Subcutaneous adipose tissue (tissue), 4 donors: ENCODE data around the gene ETS2. TPM values are rescaled to one million over a fixed set of nuclear protein-coding genes. Genes with fewer than 3 reads are reported as not detected.

Experiments used
- CTCF ChIP-seq: fragments of 450-650 bp; IDR thresholded peaks from one replicate; pipeline ENCODE4 v1.5.1; 2016; ENCODE audit warnings: low read depth, mild to moderate bottlenecking, control low read depth, antibody characterized with exemption, moderate library complexity
- total RNA-seq, 4 donors: library from RNA; depleted of rRNA; stranded (reverse); fragments of >200 nt; gene quantifications; one replicate each; pipeline ENCODE4 v1.1.0, GENCODE V29; 2016

Gene ETS2
- total RNA-seq, 4 donors from 2014 or later: 53.5 to 68.7 (median 56.0) TPM

GRCh38 chr21:38861056-38861455 is 55.3 kb downstream of the ETS2 start:
- no peak for TF ChIP-seq CTCF

GRCh38 chr21:38861989-38862683 is 56.4 kb downstream of the ETS2 start:
- TF ChIP-seq CTCF: no peak

- no peak for TF ChIP-seq CTCF
Measured at GRCh38 chr21:38863291-38863690, 57.6 kb downstream of the ETS2 start.

- TF ChIP-seq CTCF: no peak
Measured at GRCh38 chr21:38863843-38864363, 58.2 kb downstream of the ETS2 start.

- no peak for TF ChIP-seq CTCF
Measured at GRCh38 chr21:38864964-38865363, 59.2 kb downstream of the ETS2 start.

GRCh38 chr21:38869196-38869595 is 63.5 kb downstream of the ETS2 start:
- TF ChIP-seq CTCF: no peak

- TF ChIP-seq CTCF: no peak
Measured at GRCh38 chr21:38869946-38870345, 64.2 kb downstream of the ETS2 start.
